HG03108 (cell line): ENCODE measurements around the gene MACROD1.

Experiments
- ATAC-seq: cut with Tn5 transposase; IDR thresholded peaks from one replicate; pipeline ENCODE4 v1.9.1; 2021; ENCODE audit warnings: moderate library complexity; ENCODE audit not compliant: unreplicated experiment

The MACROD1 gene

GRCh38 chr11:64019106-64020037 lies 146.5 kb downstream of the MACROD1 start:
- ATAC-seq: no peak

- ATAC-seq: no peak
These were observed 147.6 kb downstream of the MACROD1 start for GRCh38 chr11:64018310-64018709.

- ATAC-seq: no peak
These were observed 148.0 kb downstream of the MACROD1 start for GRCh38 chr11:64017945-64018224.

GRCh38 chr11:64015935-64016845 lies 149.7 kb downstream of the MACROD1 start:
- ATAC-seq: no peak

- no peak for ATAC-seq
These were observed 150.4 kb downstream of the MACROD1 start for GRCh38 chr11:64015510-64015909.

GRCh38 chr11:64014356-64014755 lies 151.6 kb downstream of the MACROD1 start:
- no peak for ATAC-seq

GRCh38 chr11:64013141-64013896 lies 152.6 kb downstream of the MACROD1 start:
- ATAC-seq: no peak

GRCh38 chr11:64011371-64011770 lies 154.5 kb downstream of the MACROD1 start:
- ATAC-seq: no peak

GRCh38 chr11:64010783-64011182 lies 155.1 kb downstream of the MACROD1 start:
- ATAC-seq: no peak

GRCh38 chr11:64009710-64010109 lies 156.2 kb downstream of the MACROD1 start:
- ATAC-seq: no peak

- no peak for ATAC-seq
These were observed 156.8 kb downstream of the MACROD1 start for GRCh38 chr11:64008914-64009633.

- no peak for ATAC-seq
These were observed 157.5 kb downstream of the MACROD1 start for GRCh38 chr11:64008283-64008913.

- no peak for ATAC-seq
These were observed 158.2 kb downstream of the MACROD1 start for GRCh38 chr11:64007629-64008282.

GRCh38 chr11:64007160-64007628 lies 158.7 kb downstream of the MACROD1 start:
- no peak for ATAC-seq

GRCh38 chr11:64006398-64006797 lies 159.5 kb downstream of the MACROD1 start:
- no peak for ATAC-seq

- ATAC-seq: no peak
These were observed 160.2 kb downstream of the MACROD1 start for GRCh38 chr11:64005691-64006090.

- no peak for ATAC-seq
These were observed 161.3 kb downstream of the MACROD1 start for GRCh38 chr11:64004590-64004984.

- ATAC-seq: no peak
These were observed 161.9 kb downstream of the MACROD1 start for GRCh38 chr11:64003807-64004589.
